Frontal cortex (tissue), 4 donors: Measurements from ENCODE around the gene LHPP. TPM values are rescaled to one million over a fixed set of nuclear protein-coding genes. Genes with fewer than 3 reads are reported as not detected.
A peak's percentile ranks its signal among the peaks of the same experiment; 100 is the strongest.

Experiments
- DNase-seq, 2 donors: peaks; one replicate each; pipeline ENCODE4 v3.0.0; 2012; ENCODE audit warnings: low spot score in 2 of 2
- FAIRE-seq: peaks from 2 replicates; lab custom pipeline; 2012; peaks lifted over from hg19 to GRCh38; lab: Jason Lieb, UNC
- total RNA-seq: library from RNA; depleted of rRNA; stranded (reverse); fragments of >200 nt; gene quantifications from one replicate; pipeline ENCODE4 v1.2.3, GENCODE V29; 2014
- donor health status: control.
- donor health status: control.
- donor health status: control.

Gene LHPP
- total RNA-seq, 1 donor from 2014 or later, result 16.3 TPM

GRCh38 chr10:124644236-124644635 lies 182.6 kb downstream of the LHPP start:
- DNase-seq (no peak), FAIRE-seq (no peak)

DNA sequence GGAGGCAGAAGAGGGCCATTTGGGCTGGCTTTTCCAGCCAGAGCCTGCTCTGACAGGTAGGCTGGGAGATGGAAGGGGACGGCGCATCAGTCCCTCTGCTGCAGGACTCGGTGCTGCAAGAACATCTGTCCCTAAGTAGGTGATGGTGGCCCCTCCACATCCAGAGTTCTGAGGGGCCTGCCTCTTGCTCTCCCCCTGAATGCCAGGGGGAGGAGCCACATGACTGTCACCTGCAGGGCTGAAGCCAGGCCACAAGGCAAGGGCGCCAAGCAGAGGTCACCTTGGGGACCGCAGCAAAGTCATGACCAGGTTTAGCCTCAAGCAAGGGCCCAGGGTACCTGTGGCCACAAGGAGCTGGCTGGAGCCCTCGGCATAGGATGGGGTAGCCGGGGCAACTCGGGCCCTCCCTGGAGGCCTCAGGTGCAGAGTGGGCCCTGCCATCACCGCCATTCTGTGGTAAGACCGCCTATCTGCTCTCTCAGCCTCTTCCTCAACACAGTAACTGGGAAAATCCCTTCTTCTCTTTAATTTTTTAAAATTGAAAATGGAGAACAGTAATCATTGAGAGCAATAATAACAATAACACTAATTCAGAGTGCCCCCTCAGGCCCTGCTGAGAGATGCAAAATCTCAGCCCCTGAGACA lies 183.3 kb downstream of the LHPP start:
- DNase-seq (no peak), FAIRE-seq (no peak)

GRCh38 chr10:124645467-124646095 lies 184.0 kb downstream of the LHPP start:
- DNase-seq (no peak), FAIRE-seq (no peak)

GRCh38 chr10:124646483-124647352 lies 185.1 kb downstream of the LHPP start:
- FAIRE-seq (no peak), DNase-seq (no peak)

- DNase-seq (no peak), FAIRE-seq (no peak)
Observed at GRCh38 chr10:124647421-124648130, 186.0 kb downstream of the LHPP start.

DNA sequence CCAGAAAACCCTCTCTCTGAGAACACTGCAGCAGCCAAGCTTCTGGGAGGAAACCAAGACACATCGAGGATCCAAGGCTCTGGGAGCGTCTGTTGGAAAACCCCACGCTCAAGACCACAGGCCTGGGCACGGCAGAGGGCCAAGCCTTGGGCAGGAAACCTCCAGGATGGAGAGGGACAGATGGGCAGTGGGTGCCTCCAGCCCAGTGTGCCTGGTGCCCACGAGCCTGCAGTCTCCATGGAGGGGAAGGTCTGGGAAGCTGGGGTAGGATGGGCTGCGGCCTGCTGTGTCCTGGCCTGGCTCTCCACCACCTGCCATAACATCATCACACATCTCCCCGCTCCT lies 186.5 kb downstream of the LHPP start:
- no peak for DNase-seq
- no peak for FAIRE-seq

DNA sequence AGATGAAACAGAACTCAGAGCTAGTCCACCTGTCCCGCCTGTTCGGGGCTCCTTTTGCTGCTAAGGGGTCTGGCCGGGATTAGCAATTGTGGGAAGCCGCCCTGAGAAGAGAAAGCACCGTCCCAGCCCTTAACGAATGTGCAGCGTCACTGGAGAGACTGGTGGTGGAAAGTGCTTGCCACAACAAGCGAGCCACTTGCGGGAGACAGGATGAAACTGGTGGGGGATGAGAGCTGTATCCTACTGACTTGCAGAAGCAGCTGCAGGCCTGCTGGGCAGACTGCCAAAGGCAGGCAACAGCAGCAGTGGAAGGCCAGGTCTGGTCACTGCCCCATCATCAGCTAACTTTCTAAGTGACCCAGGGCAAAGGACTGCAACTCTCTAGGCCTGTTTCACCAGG lies 187.1 kb downstream of the LHPP start:
- DNase-seq (peak; percentile 63 to 81), FAIRE-seq (no peak)

DNA sequence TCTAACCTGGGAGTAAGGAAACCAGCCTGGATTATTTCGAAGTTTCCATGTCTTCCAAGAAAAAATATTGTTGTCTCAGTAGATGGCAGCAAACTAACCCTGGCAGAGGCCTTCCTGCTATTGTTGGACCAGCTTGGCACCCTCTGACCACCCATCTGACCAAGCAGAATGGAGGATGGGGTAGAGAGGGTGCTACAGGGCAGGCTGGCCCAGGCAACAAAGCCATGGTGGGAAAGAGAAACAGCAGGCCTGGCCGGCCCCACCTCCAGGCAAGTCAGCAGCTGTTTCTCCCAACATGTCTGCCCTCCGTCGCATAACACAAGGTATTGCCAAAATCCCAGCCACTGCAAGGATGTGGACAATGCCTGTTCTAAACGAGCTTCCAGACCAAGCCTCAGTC lies 187.6 kb downstream of the LHPP start:
- no peak for FAIRE-seq
- DNase-seq, result no peak

DNA sequence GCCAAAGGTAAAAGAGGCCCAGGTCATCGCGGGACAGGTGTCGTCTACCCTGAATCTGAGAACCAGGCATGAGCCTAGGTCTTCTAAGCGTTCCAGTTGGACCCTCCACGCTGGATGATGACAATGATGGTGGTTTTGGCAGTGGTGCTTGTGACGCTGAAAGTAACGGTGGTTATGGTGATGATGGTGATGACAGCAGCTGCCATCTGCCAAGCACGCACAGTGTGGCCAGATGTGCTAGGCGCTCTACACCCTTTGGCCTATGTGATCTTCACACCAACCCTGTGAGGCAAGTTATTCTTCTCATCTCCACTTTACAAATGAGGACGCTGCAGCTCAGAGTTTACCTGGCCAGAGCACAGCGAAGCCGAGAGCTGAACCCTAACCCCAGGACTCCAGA lies 188.6 kb downstream of the LHPP start:
- FAIRE-seq (no peak), DNase-seq (no peak)

DNA sequence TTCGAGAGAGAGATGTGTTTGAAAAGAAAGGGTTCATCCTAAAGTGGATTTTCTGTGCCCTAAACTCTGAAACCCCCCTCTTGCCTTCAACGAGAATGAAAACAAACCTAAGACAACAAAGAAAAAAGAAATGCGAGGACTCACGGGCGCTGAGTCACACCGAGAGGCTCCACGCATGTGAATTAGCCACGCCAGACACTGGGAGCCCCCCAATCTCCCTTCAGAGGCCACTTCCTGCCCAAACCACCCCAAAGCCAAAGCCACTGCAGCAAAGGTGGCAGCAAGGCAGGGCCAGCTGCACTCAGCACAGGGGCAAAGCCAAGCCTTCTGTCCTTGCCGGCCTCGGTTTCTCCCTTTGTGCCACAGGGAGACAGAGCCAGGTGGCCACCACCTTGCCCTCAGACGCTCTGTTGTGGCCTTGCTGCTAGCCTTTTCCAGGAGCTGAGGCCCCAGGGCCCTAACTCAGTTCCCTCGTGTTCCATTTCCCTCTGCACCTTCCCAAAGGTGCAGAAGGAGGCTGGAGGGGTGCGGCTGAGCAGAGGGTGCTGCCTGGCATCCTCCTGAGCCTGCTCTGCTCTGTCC lies 189.3 kb downstream of the LHPP start:
- DNase-seq, result no peak
- FAIRE-seq, result no peak

DNA sequence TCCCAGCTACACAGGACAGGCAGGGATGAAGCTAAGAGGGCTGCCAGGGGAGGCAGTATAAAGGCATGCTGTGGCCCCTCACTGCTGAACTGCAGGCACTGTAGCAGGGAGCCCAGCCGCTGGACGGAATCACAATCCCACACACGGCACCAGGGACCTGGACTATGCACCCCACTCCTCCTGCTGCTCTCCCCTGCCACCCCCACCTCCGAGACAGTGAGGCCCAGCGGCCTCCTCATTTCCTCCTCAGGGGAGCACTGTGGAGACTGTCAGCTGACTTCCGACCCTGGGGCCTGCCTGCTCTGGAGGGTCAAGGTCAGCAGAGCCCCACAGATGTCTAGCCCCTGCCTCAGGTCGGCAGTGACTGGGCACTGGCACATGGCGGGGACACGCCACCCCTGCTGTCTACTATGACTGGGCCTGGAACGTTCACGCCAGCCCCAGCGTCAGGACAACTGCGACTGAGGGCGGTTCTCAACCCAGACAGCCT lies 189.8 kb downstream of the LHPP start:
- no peak for DNase-seq
- no peak for FAIRE-seq

DNA sequence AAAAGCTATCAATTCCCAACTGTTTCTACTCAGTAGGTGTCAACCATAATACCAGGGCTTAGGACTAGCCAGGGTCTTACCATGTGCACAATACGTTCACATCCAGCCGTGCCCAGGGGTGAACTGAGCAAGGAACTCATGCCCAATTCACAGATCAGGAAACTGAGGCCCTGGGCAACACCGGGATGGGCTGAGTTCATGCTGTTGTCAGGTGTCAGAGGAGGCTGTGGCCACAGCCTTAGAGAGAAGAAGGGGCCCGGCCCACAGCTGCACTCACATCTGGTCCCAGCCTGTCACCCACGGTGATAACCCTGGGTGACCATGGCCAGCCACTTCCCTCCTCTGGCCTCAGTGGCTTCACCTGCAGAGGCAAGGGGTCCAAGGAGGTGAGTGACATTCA lies 190.6 kb downstream of the LHPP start:
- no peak for DNase-seq
- no peak for FAIRE-seq

DNA sequence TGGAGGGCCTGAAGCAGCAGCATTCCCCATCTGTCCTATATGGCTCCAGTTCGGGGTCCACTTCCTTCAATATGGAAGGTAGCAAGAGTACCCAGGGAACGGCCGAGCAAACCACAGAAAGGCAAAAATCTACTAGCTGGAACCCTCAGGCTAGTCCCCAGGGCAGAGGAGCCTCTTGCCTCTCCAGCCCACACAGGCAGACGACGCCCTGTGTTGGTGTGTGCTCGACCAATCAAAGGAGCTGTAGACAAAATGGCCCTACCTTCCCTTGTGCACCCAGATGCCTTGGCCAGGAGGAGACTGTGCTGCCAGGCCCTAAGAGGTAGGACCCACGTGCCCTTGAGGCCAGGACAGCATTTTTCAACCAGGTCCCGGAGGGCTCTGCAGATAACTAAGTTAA lies 191.1 kb downstream of the LHPP start:
- FAIRE-seq (no peak), DNase-seq (no peak)

GRCh38 chr10:124653311-124653710 lies 191.7 kb downstream of the LHPP start:
- FAIRE-seq (no peak), DNase-seq (no peak)

DNA sequence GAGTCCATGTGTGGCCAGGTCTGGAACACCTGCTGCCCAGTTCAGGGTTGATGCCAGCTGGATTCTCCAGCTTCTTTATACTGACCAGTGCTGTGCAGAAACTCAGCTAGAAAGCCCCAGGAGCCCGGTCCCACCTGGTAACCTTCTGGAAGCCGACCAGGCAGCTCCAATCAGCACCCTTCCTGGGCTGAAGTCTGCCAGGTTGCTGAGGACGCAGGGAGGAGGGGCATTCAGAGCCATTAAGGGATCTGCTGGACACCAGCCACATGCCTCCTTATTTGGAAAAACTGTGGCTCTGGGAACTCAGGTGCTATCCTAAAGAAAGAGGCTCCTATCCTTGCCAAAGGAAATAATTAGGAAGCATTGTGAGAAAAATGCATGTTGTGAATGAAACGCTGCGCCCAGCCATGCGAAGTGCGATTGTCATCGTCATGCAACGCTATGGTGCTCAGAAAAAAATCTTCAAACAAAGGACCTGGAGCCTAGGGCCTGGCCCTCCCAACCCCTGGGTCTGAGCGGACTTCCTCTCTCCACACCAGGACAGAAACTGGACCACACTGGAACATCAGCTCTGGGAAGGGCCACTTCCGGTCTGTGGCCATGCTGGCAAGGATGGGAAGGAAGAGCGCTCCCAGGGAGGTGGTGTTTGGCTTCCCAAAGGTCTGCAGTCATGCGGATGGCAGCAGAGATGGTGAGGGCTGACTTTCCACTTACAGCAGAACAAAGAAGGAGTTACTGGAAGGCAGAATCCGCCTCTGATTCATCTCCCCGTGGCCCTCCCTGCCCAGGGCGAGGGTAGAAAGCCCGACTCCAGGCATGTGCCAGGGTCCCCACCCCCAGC lies 192.4 kb downstream of the LHPP start:
- no peak for DNase-seq
- no peak for FAIRE-seq

DNA sequence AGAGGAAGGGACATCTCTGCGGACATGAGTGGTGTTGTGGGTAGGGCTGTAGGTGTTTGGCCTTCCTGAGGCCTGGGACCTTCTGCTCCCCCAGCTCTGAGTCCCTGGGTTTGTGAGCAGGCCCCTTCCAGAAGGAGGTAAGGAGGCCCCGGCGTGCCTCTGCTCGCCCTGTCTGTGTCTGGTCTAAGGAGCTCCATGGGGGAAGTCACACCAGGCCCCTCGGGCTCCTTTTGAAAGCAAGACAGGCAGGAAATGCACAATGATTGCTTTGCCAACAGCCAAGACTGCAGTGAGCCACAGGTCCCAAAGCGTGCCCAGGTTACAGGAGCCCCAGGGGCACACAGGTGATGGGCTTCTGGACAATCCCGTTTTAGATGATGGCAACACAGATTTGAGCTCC lies 193.1 kb downstream of the LHPP start:
- DNase-seq, result no peak
- FAIRE-seq, result no peak

GRCh38 chr10:124655191-124656112 lies 193.8 kb downstream of the LHPP start:
- FAIRE-seq, result no peak
- no peak for DNase-seq

GRCh38 chr10:124656113-124656490 lies 194.5 kb downstream of the LHPP start:
- FAIRE-seq (no peak), DNase-seq (no peak)
